Measurements from ENCODE around the gene BUB3.

DNA sequence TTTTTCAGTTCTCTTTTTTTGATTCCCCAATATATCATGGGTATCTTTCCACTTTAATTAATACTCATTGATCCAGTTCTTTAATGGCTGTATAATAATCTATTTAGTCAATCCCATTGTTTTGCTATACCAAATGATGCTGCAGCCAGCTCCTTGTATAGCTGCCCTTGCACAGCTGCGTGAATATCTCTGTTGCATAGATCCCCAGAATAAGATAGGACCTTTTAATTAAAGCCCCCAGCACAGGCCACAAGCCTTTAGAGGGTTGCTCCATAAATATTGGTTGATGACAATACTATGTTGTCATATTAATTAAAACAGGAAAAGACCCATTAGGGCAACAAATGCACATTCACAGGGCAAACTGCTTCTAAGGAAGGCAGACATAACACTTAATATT is 57.9 kb downstream of the BUB3 start:
- TF ChIP-seq CHD1 (IDR thresholded peaks at IDR 0.05; ENCODE audit: low read depth, low read length) (no peak), CTCF (conservative IDR thresholded peaks at IDR 0.05; ENCODE audit: low read depth, low read length) (no peak), BHLHE40 (IDR thresholded peaks at IDR 0.05; ENCODE audit: low read depth, low read length) (no peak), POLR2A (IDR thresholded peaks at IDR 0.05; ENCODE audit: low read depth, low read length) (no peak), FOS (IDR thresholded peaks at IDR 0.05; ENCODE audit: low read depth, low read length) (no peak), SMC3 (IDR thresholded peaks at IDR 0.05; ENCODE audit: low read depth, low read length) (no peak), RCOR1 (IDR thresholded peaks at IDR 0.05; ENCODE audit: insufficient replicate concordance, low read length) (no peak)

All from IMR-90 (cell line).